Renal cortical epithelial cell (primary cell): ENCODE measurements around the gene LHPP. TPM values are rescaled to one million over a fixed set of nuclear protein-coding genes. Genes with fewer than 3 reads are reported as not detected.
A peak's percentile ranks its signal among the peaks of the same experiment; 100 is the strongest.

Experiments
- DNase-seq: peaks from one replicate; pipeline ENCODE4 v3.0.0-alpha.2; 2011; ENCODE audit warnings: low read depth
- total RNA-seq: library from RNA; depleted of rRNA; stranded (reverse); fragments of >200 nt; gene quantifications from 2 replicates; pipeline ENCODE4 v1.2.3, GENCODE V29; 2014

Gene LHPP
- total RNA-seq, 1 donor from 2014 or later, result 18.1 TPM

- no peak for DNase-seq
Measured at GRCh38 chr10:124521429-124521871, 59.8 kb downstream of the LHPP start.

DNA sequence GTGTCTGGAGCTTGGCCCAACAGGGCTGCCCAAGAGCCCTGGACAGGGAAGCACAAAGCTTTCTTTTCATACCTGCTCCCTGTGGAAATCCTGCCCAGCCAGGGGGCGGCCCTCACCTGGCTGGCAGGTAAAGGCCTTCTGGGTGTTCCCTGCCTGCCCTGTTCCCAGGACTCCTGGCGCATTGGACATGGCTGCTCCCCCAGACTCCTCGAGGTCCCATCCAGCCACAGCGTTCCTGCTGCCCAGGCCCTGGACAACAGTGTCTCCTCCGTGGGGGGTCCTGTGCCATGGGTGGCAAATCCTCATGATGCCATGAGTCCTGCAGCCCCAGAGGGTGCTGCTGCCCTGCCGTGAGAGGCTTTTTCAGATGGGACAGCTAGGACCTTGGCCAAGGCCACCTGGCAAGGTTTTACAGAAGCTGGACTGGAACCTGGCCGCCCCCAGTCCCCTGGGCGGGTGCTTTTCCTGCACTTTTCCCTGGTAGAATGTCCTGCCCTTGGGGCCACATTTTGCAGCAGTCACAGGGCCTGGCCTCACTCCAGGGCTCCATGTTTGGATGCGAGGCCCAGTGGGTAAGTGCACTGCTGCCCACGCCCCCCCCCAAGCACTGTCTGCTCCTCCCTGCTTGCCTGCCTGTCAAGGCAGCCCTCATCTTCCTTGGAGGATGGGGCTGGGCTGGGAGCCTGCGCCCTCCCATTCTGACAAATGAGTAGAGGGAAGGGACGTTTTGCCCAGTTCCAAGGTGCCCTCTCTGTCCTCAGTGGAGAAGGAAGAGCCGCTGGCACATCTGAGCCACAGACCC, 60.7 kb downstream of the LHPP start:
- DNase-seq, result no peak

DNA sequence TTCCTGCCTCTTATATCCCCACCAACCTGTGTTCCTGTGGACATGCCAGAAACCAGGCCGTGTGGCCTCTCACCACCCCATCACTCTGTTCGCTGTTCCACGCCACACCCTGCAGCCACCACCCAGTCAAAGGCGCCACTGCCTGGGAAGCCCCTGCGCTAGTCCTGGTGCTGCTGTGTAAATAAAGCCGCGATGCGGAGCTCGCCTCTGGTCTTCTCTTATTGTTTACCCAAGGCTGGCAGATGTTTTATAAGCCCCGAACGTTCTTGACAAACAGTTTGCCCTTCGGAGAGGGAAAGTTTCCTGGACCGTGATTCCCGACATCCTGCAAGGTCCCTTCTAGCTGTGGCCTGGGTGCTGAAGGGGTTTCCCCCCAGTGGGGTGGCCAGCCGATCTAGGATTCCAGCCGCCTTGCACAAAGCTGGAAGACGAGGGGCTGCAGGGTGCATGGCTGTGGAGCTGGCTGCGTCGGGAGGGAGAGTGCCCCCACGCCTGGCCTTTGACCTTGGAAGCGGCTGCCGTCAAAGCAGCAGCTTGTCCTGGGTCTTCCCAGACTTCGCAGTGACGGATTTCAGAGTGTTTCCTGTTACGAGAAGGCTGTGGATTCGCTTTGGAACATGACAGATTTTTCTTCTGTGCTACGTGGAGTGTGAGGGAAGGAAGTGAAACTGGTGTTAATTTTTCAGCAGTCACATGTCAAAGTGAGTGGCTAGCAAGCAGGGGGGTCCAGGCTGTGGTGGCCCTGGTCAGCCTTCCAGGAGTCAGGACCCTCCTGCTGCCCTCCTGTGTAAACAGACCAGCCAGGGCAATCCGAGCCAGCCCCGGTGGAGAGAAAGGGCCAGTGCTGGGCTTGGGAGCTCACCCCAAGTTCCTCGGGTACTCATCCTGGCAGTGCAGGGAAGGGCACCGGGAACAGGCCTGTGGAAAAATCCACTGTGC, 61.6 kb downstream of the LHPP start:
- DNase-seq, result no peak

- no peak for DNase-seq
Measured at GRCh38 chr10:124523901-124524300, 62.3 kb downstream of the LHPP start.

GRCh38 chr10:124524991-124525653, 63.5 kb downstream of the LHPP start:
- DNase-seq, result no peak

DNA sequence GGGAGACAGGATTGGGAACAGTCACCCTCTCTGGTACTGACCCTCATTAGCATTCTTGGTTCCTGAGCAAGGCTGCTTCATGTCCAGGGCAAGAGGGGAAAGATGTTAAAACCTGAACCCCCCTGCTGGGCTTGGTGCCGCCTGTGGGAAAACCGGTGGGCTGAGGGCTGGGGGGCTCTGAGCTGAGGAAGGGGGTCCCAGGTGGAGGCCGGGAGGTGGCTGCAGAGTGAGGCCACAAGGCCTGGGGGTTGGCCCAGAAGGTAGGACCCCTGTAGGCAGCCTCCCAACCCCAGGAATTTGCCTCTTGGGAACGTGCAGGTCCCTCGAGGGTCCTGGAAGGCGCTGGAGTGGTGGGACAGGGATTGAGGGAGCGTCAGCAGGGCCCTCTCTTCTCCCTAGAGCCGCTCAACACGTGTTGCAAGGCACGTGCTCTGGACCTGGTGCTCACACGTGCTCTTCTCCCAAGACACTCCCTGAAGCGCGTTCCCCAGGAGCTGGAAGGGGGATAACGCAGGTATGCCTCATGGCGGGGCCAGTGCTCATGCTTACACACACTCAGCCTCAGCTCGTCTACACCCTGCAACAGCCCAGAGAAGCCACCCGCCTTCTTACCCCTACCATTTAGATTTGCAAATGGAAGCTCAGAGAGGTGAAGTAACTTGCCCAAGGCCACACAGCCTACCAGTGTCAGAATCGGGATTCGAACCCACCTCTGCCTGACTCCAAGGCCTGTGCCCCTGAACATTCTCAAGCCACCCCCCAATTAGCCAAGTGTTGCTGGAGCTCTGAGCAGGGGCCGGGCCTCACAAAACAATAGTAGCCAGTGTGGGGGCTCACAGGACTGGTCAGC, 64.4 kb downstream of the LHPP start:
- DNase-seq, result no peak

DNA sequence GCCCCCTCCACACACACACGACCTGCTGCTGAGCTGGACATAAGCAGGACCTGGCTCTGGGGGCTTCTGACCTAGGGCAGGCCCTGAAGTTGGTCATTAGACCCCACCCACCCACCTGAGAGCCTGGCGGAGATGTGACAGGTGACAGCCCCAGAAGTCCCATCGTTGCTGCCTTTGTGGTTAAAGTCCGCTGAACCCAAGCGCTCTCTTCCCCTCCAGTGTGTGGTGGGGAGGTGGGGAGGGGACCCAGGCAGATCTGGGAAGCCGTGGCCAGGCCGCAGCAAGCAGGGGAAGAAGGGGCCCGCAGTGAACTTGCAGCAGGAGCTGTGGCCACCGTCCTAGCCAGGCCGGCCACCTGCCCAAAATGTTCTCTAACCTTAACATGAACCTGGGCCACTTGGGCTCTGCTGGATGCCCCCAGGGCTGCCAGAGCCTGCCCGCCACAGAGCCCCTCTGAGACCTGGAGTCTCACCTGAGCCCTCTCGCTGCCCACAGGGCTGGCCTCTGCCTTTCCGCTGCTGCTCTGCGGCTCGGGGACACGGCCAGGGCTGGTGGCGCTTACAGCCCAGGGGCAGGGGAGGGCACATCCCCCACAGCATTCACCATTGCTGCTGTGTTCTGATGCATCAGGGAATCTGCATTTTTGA, 65.1 kb downstream of the LHPP start:
- DNase-seq, result no peak

- DNase-seq, result no peak
Measured at GRCh38 chr10:124527874-124528395, 66.3 kb downstream of the LHPP start.

- DNase-seq, result no peak
Measured at GRCh38 chr10:124529661-124530214, 68.1 kb downstream of the LHPP start.

- DNase-seq, result peak; percentile 26
Measured at GRCh38 chr10:124530215-124530665, 68.6 kb downstream of the LHPP start.

- DNase-seq, result no peak
Measured at GRCh38 chr10:124530816-124531215, 69.2 kb downstream of the LHPP start.

- DNase-seq, result peak; percentile 7
Measured at GRCh38 chr10:124532106-124532641, 70.6 kb downstream of the LHPP start.

DNA sequence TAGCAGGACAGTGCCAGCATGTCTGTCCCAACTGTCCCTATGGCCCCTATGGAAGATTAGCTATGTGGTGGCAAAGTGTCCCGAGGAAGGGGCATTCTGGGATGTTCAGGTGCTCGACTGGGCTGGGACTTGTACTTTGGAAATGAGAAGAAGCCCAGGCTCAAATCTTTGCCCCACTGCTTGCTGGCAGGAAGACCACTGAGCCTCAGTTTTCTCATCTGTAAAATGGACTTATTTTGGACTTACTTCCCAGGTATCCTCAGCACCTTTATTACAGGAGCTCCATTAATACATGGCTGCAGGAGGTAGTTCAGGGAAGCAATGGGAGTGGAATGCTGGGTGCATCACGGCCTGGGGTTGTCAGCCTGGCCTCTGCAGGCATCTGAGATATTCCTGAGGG, 71.2 kb downstream of the LHPP start:
- DNase-seq, result no peak

GRCh38 chr10:124533266-124533665, 71.6 kb downstream of the LHPP start:
- DNase-seq, result no peak

DNA sequence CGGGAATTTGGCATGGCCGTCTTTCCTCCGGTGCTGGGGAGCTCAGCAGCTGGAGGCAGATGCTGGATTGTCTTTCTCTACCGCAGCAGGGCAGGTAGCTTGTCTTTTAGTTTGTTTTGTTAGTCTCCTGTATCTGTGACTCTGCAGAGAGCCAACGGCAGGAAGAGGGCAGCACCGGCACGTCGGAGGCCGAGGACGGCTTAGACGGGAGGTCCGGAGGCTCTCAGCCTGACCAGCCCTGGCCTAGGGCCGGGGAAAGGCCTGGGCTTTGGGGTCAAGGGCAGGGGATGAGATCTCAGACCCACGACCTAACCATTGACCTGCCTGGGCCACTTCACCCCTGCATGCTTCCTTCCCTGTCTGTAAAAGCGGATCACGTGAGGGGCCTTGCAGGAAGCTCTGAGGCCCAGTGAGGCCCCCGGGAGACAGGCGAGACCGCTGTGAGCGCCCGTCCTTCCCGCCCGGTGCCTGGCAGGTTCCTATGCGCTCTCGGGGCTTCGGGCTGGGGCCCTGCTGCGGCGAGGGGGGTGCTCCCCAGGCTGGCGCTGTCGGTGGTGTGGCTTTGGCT, 72.7 kb downstream of the LHPP start:
- DNase-seq, result no peak

GRCh38 chr10:124534826-124535601, 73.4 kb downstream of the LHPP start:
- DNase-seq, result no peak

- no peak for DNase-seq
Measured at GRCh38 chr10:124535731-124536495, 74.3 kb downstream of the LHPP start.
